DND-41 (cell line): ENCODE results near the gene BRD1.

Source experiments
- EZH2 ChIP-seq: IDR thresholded peaks from 3 replicates; pipeline ENCODE4 v1.6.1; 2012; ENCODE audit warnings: borderline replicate concordance, low read depth, mild to moderate bottlenecking, moderate library complexity, low read length, inconsistent platforms; ENCODE audit not compliant: severe bottlenecking
- TF ChIP-seq, protein P1 (sequence below): IDR thresholded peaks from 2 replicates; pipeline ENCODE4 v1.5.1; 2012; ENCODE audit warnings: borderline replicate concordance, low read length, moderate library complexity, mild to moderate bottlenecking; ENCODE audit not compliant: poor library complexity, severe bottlenecking; ENCODE audit errors: extremely low read depth

- TF ChIP-seq EZH2, result no peak
- TF ChIP-seq, protein P1, sequence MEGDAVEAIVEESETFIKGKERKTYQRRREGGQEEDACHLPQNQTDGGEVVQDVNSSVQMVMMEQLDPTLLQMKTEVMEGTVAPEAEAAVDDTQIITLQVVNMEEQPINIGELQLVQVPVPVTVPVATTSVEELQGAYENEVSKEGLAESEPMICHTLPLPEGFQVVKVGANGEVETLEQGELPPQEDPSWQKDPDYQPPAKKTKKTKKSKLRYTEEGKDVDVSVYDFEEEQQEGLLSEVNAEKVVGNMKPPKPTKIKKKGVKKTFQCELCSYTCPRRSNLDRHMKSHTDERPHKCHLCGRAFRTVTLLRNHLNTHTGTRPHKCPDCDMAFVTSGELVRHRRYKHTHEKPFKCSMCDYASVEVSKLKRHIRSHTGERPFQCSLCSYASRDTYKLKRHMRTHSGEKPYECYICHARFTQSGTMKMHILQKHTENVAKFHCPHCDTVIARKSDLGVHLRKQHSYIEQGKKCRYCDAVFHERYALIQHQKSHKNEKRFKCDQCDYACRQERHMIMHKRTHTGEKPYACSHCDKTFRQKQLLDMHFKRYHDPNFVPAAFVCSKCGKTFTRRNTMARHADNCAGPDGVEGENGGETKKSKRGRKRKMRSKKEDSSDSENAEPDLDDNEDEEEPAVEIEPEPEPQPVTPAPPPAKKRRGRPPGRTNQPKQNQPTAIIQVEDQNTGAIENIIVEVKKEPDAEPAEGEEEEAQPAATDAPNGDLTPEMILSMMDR, result no peak
Measured at GRCh38 chr22:49820984-49821383, 6.7 kb downstream of the BRD1 start.
